HG02885 (cell line): ENCODE data around the gene CNTNAP2.

Source experiments
- ATAC-seq: cut with Tn5 transposase; IDR thresholded peaks from one replicate; pipeline ENCODE4 v1.9.1; 2021; ENCODE audit warnings: mild to moderate bottlenecking; ENCODE audit not compliant: unreplicated experiment, poor library complexity

The CNTNAP2 gene

DNA sequence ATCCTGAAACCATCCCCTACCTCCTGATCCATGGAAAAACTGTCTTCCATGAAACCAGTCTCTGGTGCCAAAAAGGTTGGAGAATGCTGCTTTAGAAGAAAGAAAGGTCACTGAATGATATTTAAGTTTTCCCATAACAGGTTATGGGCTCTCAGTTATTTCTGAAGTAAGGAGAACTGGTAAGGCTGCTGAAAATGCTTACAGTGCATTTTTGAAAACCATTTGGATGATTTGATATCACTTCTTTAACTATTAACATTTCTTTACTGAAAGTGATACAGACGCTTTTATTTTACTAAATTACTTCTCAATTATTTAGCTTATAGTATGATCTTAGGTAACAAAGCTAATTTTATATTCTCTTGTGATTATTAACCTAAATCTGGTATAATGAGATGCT lies 1379.6 kb downstream of the CNTNAP2 start:
- ATAC-seq, result no peak

DNA sequence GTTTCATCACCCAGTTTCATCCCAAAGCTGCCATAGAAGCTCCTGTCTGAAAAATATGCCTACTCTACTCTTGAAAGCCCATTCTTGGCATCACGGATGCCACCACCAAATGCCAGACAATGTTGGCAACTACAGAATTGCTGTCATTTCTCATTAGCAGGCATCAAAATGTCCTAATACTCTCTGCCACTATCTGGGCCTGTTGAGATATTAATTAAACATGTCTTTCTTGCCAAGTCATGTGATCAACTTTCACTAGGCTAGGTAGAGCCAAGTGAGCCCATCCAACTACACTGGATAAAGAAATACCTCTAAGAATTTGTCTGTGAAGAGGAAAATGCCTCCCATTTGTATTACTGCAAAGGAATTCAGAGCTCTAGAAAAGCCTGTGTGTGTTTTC lies 1380.6 kb downstream of the CNTNAP2 start:
- no peak for ATAC-seq

GRCh38 chr7:147498081-147498480 lies 1381.5 kb downstream of the CNTNAP2 start:
- ATAC-seq, result no peak

- ATAC-seq, result no peak
Observed at GRCh38 chr7:147509035-147509501, 1392.5 kb downstream of the CNTNAP2 start.

DNA sequence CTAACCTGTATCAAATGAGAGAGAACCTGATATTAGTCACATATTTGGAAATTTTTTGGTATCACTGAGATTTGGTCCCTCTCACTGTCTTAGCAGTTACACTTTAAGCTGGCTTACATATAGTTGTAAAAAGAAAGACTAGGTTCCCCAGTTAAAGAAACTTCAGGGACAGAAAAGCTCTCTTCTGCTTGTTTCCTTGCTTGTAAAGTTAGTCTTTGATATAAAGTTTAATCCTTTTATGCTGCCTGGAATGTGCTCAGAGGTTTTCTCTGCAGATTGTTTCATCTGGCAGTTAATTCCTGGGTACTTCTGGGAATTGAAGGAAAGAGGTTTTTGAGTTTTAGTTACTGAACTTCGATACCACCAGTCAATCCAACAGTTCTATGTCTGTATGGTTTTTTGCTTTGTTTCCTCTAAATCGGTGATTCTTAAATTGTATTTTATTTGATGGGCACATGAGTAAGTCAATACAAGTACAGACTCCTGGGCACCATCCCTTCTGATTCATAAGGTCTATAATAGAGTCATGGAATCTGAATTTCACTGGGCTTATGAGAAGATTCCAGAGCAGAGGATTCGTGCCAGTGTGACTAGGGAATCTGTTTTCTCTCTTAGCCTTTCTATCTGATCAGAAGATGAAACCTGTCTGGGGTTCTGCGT lies 1393.1 kb downstream of the CNTNAP2 start:
- no peak for ATAC-seq

DNA sequence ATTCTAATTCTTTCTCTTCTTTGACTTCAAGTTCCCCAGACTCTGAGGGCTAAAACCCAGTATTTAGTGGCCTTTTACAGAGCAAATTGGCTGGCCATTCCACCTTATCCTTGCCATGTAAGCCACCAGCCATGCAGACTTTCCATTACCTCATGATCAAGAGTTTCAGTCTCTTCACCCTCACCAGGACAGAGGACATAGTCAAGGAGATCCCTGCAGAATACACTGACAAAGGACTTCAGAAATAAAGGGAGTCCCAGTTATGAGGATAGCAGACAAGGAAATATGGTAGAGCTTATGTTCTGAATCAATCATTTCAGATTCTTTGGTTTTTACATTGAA lies 1393.6 kb downstream of the CNTNAP2 start:
- ATAC-seq, result no peak

GRCh38 chr7:147510923-147511322 lies 1394.3 kb downstream of the CNTNAP2 start:
- no peak for ATAC-seq

GRCh38 chr7:147513451-147513850 lies 1396.8 kb downstream of the CNTNAP2 start:
- no peak for ATAC-seq

- no peak for ATAC-seq
Observed at GRCh38 chr7:147516391-147516790, 1399.8 kb downstream of the CNTNAP2 start.

- ATAC-seq, result no peak
Observed at GRCh38 chr7:147519062-147519461, 1402.5 kb downstream of the CNTNAP2 start.

DNA sequence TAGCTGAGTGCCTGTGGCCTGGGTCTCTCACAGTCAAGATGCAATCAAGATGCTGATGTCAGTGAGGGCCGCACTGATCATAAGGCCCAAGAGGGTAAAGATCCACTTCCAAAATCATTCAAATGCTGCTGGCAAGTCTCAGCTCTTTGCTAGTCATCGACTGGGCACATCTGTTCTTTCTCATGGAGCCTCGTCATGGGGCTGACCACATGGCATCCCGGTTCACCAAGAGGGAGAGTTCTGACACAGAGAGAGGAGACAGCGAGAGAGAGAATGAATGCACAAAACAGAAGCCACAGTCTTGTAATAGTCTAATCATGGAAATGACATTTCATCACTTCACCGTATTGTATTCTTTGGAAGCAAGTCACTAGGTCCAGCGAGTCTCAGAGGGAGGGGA lies 1406.5 kb downstream of the CNTNAP2 start:
- no peak for ATAC-seq

DNA sequence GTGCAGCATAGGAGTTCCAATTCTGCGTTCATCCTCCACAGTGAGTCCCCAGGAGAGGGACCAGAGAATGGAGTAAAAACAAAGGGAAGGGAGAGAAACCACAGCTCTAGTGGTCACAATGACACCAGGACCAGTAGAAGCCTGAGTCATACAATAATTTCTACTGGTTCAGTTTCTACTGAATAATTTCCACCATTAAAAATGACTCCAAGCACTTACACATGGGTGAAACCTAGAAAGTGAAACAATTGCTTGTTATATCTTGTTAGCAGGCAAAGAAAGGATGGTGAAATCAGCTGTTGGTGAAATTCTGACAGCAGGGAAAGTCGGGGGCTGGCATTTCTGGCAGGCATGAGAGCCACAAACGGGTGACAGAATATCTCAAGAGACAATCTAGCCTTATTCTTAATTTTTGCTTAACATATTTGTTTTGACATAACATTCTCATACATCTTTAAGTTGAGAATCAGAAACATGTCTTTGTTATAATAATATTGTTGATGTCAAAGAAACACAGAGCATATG lies 1408.2 kb downstream of the CNTNAP2 start:
- no peak for ATAC-seq

- ATAC-seq, result no peak
Observed at GRCh38 chr7:147525325-147525724, 1408.7 kb downstream of the CNTNAP2 start.

GRCh38 chr7:147535701-147536111 lies 1419.1 kb downstream of the CNTNAP2 start:
- ATAC-seq, result no peak

- ATAC-seq, result no peak
Observed at GRCh38 chr7:147539685-147540084, 1423.1 kb downstream of the CNTNAP2 start.

- no peak for ATAC-seq
Observed at GRCh38 chr7:147540743-147541142, 1424.1 kb downstream of the CNTNAP2 start.

DNA sequence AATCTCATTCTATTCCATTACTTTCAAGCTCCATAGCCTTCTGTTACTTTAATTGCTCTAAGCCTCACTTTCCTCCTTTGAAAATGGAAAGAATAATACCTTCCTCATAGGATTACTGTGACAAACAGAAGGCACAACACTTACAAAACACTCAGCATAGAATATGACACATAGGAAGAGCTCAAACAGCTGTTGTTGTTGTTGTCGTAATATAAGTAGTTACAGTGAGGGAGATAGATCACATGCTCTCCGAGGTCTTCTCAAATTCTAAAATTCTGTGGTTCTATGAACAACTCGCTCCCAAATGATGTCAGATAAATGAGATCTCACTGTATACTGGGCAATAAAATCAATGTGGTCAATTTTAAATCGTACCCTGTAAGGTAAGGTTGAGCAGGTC lies 1424.7 kb downstream of the CNTNAP2 start:
- no peak for ATAC-seq

DNA sequence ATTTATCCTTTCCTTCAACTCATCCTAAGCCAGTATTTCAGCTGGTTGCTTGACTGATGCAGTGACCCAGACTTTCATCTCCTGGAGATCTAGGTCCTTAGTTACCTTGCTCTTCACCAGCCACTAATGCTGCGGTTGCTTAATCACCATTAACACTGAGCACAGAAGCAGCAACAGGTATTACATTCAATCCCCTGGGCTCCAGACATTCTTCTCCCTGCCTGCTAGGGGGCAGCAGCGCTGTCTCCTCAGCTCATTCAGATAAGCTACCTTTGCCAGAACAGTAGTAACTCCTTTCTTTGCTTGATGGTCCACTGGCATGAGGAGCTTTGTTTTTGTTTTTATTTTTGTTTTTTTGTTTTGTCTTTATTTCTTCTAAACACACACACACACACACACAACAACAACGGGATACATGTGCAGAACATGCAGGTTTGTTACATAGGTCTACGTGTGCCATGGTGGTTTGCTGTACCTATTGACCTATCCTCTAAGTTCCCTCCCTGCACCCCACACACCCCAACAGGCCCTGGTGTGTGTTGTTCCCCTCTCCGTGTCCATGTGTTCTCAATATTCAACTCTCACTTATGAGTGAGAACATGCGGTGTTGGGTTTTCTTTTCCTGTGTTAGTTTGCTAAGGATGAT lies 1430.8 kb downstream of the CNTNAP2 start:
- peak; percentile 85 for ATAC-seq

GRCh38 chr7:147556317-147556716 lies 1439.7 kb downstream of the CNTNAP2 start:
- ATAC-seq, result no peak

DNA sequence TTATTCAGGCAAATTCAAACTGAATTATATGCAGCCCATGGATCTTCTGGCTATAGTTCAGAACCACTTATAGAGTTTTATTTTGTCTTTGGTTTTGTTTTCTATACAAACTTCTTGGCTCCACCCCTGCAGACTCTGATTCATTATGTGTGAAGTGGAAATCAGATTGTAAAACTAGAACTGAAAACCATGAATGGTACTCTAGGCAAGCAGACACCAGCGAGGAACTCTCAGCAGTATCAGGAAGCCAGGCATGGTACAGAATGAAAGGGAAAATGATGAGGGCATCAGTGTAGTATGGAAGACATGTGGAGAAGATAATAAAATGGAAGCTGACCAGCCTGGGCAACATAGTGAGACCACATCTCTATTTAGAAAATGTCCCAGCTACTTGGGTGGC lies 1447.1 kb downstream of the CNTNAP2 start:
- ATAC-seq, result no peak

GRCh38 chr7:147564786-147565476 lies 1448.3 kb downstream of the CNTNAP2 start:
- ATAC-seq, result no peak
